ENCODE data around the gene GABRA1. TPM values are rescaled to one million over a fixed set of nuclear protein-coding genes. Genes with fewer than 3 reads are reported as not detected.

The GABRA1 gene
- total RNA-seq, 1 donor from 2014 or later = not detected

Other genes with a start within 250 kb of the GABRA1 start
- not detected for gene GABRA6, start 162.4 kb upstream of the GABRA1 start, total RNA-seq
- gene GABRG2, start 219.7 kb downstream of the GABRA1 start, total RNA-seq = not detected